Renal pelvis (tissue), 4 donors: Measurements from ENCODE around the gene VPS11. TPM values are rescaled to one million over a fixed set of nuclear protein-coding genes. Genes with fewer than 3 reads are reported as not detected.

Experiments
- DNase-seq: peaks from one replicate; pipeline ENCODE4 v3.0.0-alpha.2; 2013
- polyA plus RNA-seq, 3 donors: library from polyadenylated mRNA; unstranded; fragments of 120-200 nt; gene quantifications; one replicate each; pipeline ENCODE4 v1.2.1, GENCODE V29; 2013; ENCODE audit not compliant: insufficient read length in 3 of 3

The VPS11 gene
- polyA plus RNA-seq, 3 donors = 55.0 to 66.1 (median 57.7) TPM

DNA sequence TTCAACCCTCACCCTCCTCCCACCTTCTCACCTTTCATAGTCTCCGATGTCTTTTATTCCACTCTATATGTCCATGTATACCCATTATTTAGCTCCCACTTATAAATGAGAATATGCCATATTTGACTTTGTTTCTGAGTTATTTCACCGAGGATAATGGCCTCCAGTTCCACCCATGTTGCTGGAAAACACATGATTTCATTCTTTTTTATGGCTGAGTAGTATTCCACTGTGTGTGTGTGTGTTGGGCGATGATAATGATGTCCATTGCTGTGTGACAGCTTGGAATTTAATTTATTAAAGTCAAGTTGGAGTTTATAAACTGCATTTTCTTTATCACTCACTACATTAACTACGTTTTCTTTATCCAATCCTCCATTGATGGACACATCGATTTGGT is 50.6 kb downstream of the VPS11 start:
- DNase-seq = no peak

DNA sequence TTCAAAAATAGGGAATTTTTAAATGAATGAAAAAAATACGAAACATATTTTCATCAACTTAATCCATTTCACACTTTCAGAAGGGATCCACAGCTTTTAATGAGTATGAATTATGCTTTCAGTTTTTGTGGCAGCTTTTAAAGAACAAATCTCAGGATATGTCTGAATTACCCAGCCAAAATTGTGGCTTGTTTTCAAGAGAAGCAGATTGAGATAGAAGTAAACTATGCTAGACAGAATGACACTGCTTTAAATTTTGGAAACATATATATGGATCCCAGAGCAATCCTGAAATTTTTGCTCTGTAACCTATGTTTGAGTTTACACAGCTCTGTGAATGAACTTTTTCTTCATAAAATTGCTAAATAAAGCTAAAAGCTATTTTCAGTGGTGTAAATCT is 51.3 kb downstream of the VPS11 start:
- DNase-seq = no peak

DNA sequence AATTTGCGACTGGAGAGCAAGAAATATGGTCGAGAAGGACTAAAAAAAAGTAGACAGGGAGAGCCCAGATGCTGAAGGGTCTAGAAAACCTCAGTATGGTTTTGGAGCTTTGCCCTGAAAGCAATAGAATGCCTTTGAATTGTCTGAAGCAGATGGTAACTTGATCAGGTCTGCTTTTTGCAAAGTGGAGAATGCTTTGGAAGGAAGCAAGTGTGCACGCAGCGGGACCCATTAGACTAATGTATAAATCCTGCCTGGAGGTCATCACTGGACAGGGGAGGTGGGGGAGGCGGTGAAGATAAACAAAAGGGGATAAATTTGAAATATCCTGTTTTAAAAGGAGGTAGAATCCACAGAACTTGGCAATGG is 53.0 kb downstream of the VPS11 start:
- DNase-seq = peak; percentile 76

DNA sequence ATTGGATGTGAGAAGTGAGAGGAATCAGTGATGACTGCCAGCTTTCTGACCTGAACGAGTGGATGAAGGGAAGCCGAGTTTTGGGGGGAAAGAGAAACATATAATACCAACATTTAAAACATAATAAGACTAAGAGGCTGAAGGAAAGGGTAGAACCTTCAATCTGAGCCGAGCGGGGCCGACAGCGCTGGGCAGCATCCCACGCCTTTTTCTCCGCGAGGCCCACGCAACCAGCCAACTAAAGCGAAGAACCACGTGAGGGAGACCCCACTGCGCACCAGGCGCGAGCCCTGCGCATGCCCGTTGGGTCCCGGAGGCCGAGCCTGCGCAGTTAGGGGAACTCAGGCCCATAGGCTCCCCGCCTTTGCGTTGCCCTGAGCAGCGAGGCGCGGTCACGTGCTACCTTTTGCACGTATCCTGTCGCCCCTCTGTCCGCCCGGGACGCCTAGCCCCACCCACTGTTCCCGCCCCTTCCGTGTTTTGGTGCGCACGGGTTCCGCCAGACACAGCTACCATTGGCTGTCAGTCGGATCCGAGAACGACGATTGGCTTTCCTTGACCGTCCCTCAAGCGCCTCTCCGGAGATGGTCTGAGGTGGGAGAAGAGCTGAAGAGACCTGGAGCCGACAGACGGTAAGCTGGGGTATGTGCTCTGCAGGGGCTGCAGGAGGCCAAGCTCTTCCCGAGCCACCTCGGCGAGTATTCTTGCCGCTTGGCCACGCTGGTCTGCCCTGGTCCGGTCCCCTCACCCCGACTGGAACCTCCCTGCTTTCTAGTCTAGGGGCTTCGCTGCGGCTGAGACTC is 53.6 kb downstream of the VPS11 start, which contains the start of gene HINFP:
Gene HINFP (plus strand): TSS at position 573 of the 803 bp plus-strand sequence. CDS start 5,365 bp downstream, outside the sequence.
- DNase-seq = peak; percentile 99

DNA sequence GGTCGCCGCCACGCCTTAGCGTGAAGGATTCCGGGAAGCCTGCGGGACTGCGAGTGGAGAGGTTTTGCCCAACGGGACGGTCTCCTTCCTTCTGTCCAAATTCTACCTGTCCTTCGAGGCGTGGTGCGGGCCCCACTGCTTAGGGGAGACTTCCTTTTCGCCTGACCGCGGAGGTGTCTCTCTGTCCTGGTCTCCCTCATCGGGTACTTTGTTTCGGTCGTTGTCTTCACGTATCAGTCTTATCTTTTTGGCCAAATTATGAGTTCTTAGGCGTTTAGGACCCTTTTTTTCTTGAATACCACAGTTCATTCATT is 54.1 kb downstream of the VPS11 start:
- DNase-seq = no peak

DNA sequence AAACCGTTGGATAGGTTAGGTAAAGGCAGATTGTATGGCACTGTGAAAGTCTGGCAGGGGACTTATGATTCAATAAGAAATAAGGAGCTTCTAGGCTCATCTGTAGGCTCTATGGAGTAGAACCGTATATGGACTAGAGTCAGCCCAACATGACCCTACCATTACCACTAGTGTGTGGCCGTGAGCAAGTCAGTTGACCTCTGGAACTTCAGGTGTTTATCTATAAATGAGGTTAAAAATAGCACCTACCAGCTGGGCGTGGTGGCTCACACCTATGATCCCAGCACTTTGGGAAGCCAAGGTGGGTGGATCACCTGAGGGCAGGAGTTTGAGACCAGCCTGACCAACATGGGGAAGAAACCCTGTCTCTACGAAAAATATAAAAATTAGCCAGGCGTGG is 58.2 kb downstream of the VPS11 start:
- no peak for DNase-seq

DNA sequence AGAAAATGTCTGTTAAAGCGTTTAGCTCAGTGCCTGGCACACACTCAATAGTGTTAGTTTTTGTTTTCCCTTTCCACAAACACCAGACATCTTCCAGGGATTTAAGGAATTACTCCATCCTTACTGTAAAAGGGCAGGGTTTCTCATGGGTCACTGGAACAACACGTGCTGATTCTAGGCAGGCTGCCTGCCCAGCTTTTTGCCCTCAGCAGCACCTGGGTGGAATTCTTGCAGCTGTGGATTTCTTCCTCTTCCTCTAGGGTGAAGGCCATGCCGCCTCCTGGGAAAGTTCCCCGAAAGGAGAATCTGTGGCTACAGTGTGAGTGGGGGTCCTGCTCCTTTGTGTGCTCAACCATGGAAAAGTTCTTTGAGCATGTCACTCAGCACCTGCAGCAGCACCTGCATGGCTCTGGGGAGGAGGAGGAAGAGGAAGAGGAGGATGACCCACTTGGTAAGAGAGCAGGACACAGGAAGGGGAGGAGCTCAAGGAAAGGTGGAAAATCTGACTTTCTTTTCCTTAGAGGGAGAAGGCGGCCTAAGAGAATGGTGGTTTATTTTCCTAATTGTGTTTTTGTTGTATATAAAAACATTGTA is 59.2 kb downstream of the VPS11 start:
- DNase-seq = no peak

DNA sequence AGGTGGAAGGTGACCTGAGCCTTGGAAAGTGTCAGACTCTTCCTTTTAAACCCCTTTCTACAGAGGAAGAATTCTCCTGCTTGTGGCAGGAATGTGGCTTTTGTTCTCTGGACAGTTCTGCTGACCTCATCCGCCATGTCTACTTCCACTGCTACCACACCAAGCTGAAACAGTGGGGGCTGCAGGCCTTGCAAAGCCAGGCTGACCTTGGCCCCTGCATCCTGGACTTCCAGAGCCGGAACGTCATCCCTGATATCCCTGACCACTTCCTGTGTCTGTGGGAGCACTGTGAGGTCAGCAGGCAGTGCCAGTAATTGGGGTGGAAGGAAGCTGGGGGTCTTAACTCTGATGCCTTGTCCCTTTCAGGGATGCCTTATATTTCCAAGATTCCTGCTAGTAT is 63.0 kb downstream of the VPS11 start:
- DNase-seq = no peak

Other genes starting within 250 kb of the VPS11 start
- not detected for gene CXCR5, start 183.9 kb upstream of the VPS11 start, polyA plus RNA-seq
- 10 to 100 TPM; 37.8 to 42.7 (median 38.5) TPM for gene BCL9L, start 141.9 kb upstream of the VPS11 start, polyA plus RNA-seq
- gene UPK2, start 111.5 kb upstream of the VPS11 start, polyA plus RNA-seq = 10 to 100 TPM; 13.4 to 22.5 (median 14.2) TPM
- gene FOXR1, start 96.1 kb upstream of the VPS11 start, polyA plus RNA-seq = under 1 TPM in 2 of 3 donors, not detected in 1; 0.07 to 0.29 TPM
- 10 to 100 TPM; 14.4 to 44.2 (median 40.8) TPM for gene CENATAC, start 69.7 kb upstream of the VPS11 start, polyA plus RNA-seq
- gene RPS25, start 49.5 kb upstream of the VPS11 start, polyA plus RNA-seq = 1,000 to 10,000 TPM; 1,004 to 1,217 (median 1,026) TPM
- 100 to 1,000 TPM in 1 of 3 donors, 10 to 100 TPM in 2; 94.6 to 110 (median 98.5) TPM for gene TRAPPC4, start 49.1 kb upstream of the VPS11 start, polyA plus RNA-seq
- gene SLC37A4, start 36.9 kb upstream of the VPS11 start, polyA plus RNA-seq = 100 to 1,000 TPM; 110 to 120 (median 112) TPM
- gene HYOU1, start 10.6 kb upstream of the VPS11 start, polyA plus RNA-seq = 100 to 1,000 TPM; 115 to 133 (median 124) TPM
- gene HMBS, start 17.1 kb downstream of the VPS11 start, polyA plus RNA-seq = 10 to 100 TPM; 22.8 to 34.6 (median 28.2) TPM
- gene DPAGT1, start 34.0 kb downstream of the VPS11 start, polyA plus RNA-seq = 10 to 100 TPM; 55.6 to 68.1 (median 67.4) TPM
- 10 to 100 TPM; 11.8 to 12.5 (median 12.1) TPM for gene C2CD2L, start 39.5 kb downstream of the VPS11 start, polyA plus RNA-seq
- gene HINFP, start 53.8 kb downstream of the VPS11 start, polyA plus RNA-seq = 10 to 100 TPM; 28.1 to 43.7 (median 42.6) TPM
- 1 to 10 TPM in 1 of 3 donors, under 1 TPM in 2; 0.70 to 1.4 (median 0.92) TPM for gene ABCG4, start 81.2 kb downstream of the VPS11 start, polyA plus RNA-seq
- gene NLRX1, start 100.9 kb downstream of the VPS11 start, polyA plus RNA-seq = 10 to 100 TPM; 12.4 to 15.1 (median 14.3) TPM
- 10 to 100 TPM; 16.0 to 26.2 (median 23.8) TPM for gene NHERF4, start 117.7 kb downstream of the VPS11 start, polyA plus RNA-seq
- gene CBL, start 138.5 kb downstream of the VPS11 start, polyA plus RNA-seq = 10 to 100 TPM; 17.7 to 22.5 (median 22.2) TPM
- 10 to 100 TPM; 49.4 to 55.0 (median 52.8) TPM for gene MCAM, start 249.3 kb downstream of the VPS11 start, polyA plus RNA-seq